Lung (tissue), 12 donors: ENCODE data around the gene GALNT9. TPM values are rescaled to one million over a fixed set of nuclear protein-coding genes. Genes with fewer than 3 reads are reported as not detected.

Source experiments
- ATAC-seq: fragments of 200-7000 bp; cut with Tn5 transposase; one replicate; pipeline ENCODE4 v1.9.1; 2020; ENCODE audit warnings: moderate number of reproducible peaks; ENCODE audit not compliant: insufficient read depth, low FRiP score
- DNase-seq, 3 donors: peaks; one replicate each; pipeline ENCODE4 v3.0.0-alpha.2; 2013 to 2017
- H3K27ac ChIP-seq, 2 donors: one replicate each; pipeline ENCODE4 v1.5.1; 2013; ENCODE audit warnings: mild to moderate bottlenecking in 2 of 2, moderate library complexity in 2 of 2, control low read depth in 1 of 2, inconsistent platforms in 1 of 2, low read depth in 1 of 2, low read length in 1 of 2
- H3K27me3 ChIP-seq, 3 donors: one replicate each; pipeline ENCODE4 v1.5.1; 2013; ENCODE audit warnings: low read length in 2 of 3; ENCODE audit not compliant: control insufficient read depth in 3 of 3, insufficient read depth in 3 of 3
- H3K36me3 ChIP-seq, 4 donors: one replicate each; pipeline ENCODE4 v1.5.1; 2013; ENCODE audit warnings: low read length in 4 of 4, mild to moderate bottlenecking in 1 of 4, moderate library complexity in 1 of 4; ENCODE audit not compliant: control insufficient read depth in 4 of 4, insufficient read depth in 4 of 4
- H3K4me1 ChIP-seq, 5 donors: one replicate each; pipeline ENCODE4 v1.5.1; 2013; ENCODE audit warnings: low read length in 5 of 5, mild to moderate bottlenecking in 2 of 5, moderate library complexity in 1 of 5; ENCODE audit not compliant: control insufficient read depth in 5 of 5, insufficient read depth in 5 of 5
- H3K4me3 ChIP-seq: one replicate; pipeline ENCODE4 v1.5.1; 2013; ENCODE audit warnings: mild to moderate bottlenecking, control low read depth, moderate library complexity
- H3K9ac ChIP-seq, 2 donors: one replicate each; pipeline ENCODE4 v1.5.1; 2013; ENCODE audit warnings: low read length in 2 of 2, control low read depth in 1 of 2; ENCODE audit not compliant: insufficient read depth in 1 of 2
- H3K9me3 ChIP-seq, 4 donors: one replicate each; pipeline ENCODE4 v1.5.1; 2013; ENCODE audit warnings: low read length in 3 of 4, mild to moderate bottlenecking in 1 of 4, moderate library complexity in 1 of 4; ENCODE audit not compliant: control insufficient read depth in 4 of 4, insufficient read depth in 3 of 4
- whole genome bisulfite sequencing, 2 donors: extraction: QIAGEN DNeasy Blood & Tissue Kit; methylation state at CpG; one replicate each; pipeline ENCODE4 v1.1.7; 2013; 5-methylcytosine and 5-hydroxymethylcytosine counted together
- polyA plus RNA-seq, 2 donors: library from polyadenylated mRNA; stranded (reverse); fragments of 200-250 nt; gene quantifications; one replicate each; pipeline ENCODE4 v1.2.1, GENCODE V29; 2013
- total RNA-seq, 2 donors: library from RNA; depleted of rRNA in 1 of 2; stranded (reverse); fragments of >200 nt in 1 of 2; gene quantifications; one replicate each; pipeline ENCODE4 v1.2.1, GENCODE V29; 2014 to 2021
- TF ChIP-seq, protein P1 (sequence below): IDR thresholded peaks from 2 replicates; pipeline ENCODE4 v1.5.1; 2012; ENCODE audit warnings: mild to moderate bottlenecking; ENCODE audit errors: control extremely low read depth, extremely low read depth
- donor health status: control.
- donor health status: control.
- donor health status: Bipolar disorder and iron deficiency.
- donor health status: healthy.
- donor health status: DM: yes; HTN: yes; CAD: no.

The GALNT9 gene
- total and polyA plus RNA-seq, 4 donors = 0.13 to 1.7 (median 0.79) TPM

DNA sequence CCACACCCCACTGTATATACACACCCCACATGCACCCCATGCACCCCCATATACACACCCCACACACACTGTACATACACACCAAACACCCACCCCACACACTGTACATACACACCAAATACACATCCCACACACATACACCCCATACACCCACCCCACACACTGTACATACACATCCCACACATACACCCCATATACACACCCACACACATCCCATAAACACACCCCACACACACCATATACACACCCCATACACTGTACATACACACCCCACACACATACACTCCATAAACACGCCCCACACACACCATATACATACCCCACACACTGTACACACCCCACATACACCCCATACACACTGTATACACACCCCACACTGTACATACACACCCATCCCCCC, 102.8 kb downstream of the GALNT9 start:
- peaks cover 0 to 4% (median 0%) of the 10 kb centered on the region in 4 donors for H3K9me3 ChIP-seq
- peaks cover 0 to 5% (median 4%) of the 10 kb centered on the region in 5 donors for H3K4me1 ChIP-seq
- no peak overlapping the region for H3K27ac ChIP-seq
- H3K36me3 ChIP-seq = no peaks in the 10 kb centered on the region
- ATAC-seq (no peak), DNase-seq (no peak)
- no peak overlapping the region for H3K9ac ChIP-seq
- TF ChIP-seq, protein P1, sequence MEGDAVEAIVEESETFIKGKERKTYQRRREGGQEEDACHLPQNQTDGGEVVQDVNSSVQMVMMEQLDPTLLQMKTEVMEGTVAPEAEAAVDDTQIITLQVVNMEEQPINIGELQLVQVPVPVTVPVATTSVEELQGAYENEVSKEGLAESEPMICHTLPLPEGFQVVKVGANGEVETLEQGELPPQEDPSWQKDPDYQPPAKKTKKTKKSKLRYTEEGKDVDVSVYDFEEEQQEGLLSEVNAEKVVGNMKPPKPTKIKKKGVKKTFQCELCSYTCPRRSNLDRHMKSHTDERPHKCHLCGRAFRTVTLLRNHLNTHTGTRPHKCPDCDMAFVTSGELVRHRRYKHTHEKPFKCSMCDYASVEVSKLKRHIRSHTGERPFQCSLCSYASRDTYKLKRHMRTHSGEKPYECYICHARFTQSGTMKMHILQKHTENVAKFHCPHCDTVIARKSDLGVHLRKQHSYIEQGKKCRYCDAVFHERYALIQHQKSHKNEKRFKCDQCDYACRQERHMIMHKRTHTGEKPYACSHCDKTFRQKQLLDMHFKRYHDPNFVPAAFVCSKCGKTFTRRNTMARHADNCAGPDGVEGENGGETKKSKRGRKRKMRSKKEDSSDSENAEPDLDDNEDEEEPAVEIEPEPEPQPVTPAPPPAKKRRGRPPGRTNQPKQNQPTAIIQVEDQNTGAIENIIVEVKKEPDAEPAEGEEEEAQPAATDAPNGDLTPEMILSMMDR = no peak
- H3K27me3 ChIP-seq = peaks cover 0 to 14% (median 11%) of the 10 kb centered on the region in 3 donors
- no peak overlapping the region for H3K4me3 ChIP-seq
- WGBS, 2 donors = 59 to 86% methylated on average over 1 of the region's 1 CpG

- H3K27ac ChIP-seq = no peak overlapping the region
- H3K4me3 ChIP-seq = no peak overlapping the region
- H3K36me3 ChIP-seq = no peaks in the 10 kb centered on the region
- H3K9me3 ChIP-seq = peaks cover 0 to 6% (median 0%) of the 10 kb centered on the region in 4 donors
- peaks cover 0 to 5% (median 4%) of the 10 kb centered on the region in 5 donors for H3K4me1 ChIP-seq
- WGBS, 2 donors = 84 to 86% methylated on average over 1 of the region's 1 CpG
- TF ChIP-seq, protein P1 = no peak
- DNase-seq (no peak), ATAC-seq (no peak)
- no peak overlapping the region for H3K9ac ChIP-seq
- H3K27me3 ChIP-seq = peaks cover 0 to 14% (median 11%) of the 10 kb centered on the region in 3 donors
These were observed 104.2 kb downstream of the GALNT9 start for GRCh38 chr12:132225214-132225613.

DNA sequence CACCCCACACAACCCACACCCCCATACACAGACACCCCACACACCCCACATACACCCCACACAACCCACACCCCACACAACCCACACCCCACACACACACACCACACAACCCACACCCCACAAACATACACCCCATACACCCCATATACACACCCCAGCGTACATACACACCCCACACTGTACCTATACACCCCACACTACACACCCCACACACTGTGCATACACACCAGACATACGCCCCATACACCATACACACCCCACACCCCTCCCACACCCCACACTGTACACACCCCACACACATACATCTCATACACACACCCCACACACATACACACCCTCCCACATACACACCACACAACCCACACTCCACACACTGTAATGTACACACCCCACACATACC, 104.9 kb downstream of the GALNT9 start:
- Histone ChIP-seq H3K36me3 (no peaks in the 10 kb centered on the region), H3K27ac (no peak overlapping the region), H3K9me3 (peaks cover 0 to 6% (median 0%) of the 10 kb centered on the region in 4 donors), H3K4me1 (peaks cover 0 to 5% (median 4%) of the 10 kb centered on the region in 5 donors), H3K4me3 (no peak overlapping the region), H3K9ac (no peak overlapping the region), H3K27me3 (peaks cover 0 to 14% (median 11%) of the 10 kb centered on the region in 3 donors)
- TF ChIP-seq, protein P1 = no peak
- DNase-seq (no peak), ATAC-seq (no peak)
- WGBS, 2 donors = 92% methylated on average over 2 of the region's 2 CpGs

DNA sequence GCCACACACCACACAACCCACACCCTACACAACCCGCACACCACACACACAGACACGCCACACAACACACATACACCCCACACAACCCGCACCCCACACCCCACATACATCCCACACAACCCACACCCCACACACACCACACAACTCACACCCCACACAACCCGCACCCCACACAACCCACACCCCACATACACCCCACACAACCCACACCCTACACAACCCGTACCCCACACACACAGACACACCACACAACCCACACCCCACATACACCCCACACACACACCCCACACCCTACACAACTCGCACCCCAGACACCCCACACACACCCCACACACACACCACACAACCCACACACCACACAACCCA, 106.6 kb downstream of the GALNT9 start:
- no peak for ATAC-seq
- DNase-seq = no peak
- Histone ChIP-seq H3K27ac (no peak overlapping the region), H3K4me1 (peaks cover 0 to 5% (median 4%) of the 10 kb centered on the region in 5 donors), H3K36me3 (no peaks in the 10 kb centered on the region), H3K9me3 (peaks cover 0 to 2% (median 0%) of the 10 kb centered on the region in 4 donors), H3K27me3 (peaks cover 0 to 11% (median 2%) of the 10 kb centered on the region in 3 donors), H3K4me3 (no peak overlapping the region), H3K9ac (no peak overlapping the region)
- TF ChIP-seq, protein P1 = no peak
- 43 to 62% methylated on average over 6 of the region's 6 CpGs for WGBS, 2 donors
